ENCODE results near the gene NPTX1.

Gene NPTX1

DNA sequence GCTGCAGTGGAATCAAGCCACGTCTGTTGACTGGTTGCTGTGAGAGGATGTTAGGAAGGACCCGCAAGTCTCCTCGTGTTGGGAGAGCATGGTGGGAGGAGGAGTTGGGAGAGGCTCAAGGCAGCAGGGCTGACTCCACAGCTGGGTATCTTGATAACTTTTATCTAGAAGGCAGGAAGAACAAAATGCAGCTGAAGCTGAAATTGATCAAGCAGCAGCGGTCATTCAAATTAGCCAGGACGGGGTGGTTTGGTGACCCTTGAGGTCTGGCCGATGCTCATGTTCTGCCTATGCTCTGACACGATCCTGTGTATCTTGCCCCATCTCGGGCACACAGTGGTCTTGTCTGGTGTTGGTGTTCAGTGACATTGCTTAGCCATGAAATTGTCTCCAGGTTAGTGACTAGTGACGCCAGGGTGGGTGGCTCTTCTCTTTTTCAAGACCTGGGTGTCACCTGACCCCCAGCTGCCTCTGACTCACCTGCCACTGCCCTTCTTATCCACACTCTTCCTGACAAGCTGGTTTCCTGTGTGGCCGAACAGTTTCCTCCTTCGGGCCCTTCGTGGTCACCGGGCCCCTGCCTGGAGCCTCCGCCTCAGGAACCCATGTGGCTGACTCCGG is 19.1 kb downstream of the NPTX1 start:
- DNase-seq = no peak

DNA sequence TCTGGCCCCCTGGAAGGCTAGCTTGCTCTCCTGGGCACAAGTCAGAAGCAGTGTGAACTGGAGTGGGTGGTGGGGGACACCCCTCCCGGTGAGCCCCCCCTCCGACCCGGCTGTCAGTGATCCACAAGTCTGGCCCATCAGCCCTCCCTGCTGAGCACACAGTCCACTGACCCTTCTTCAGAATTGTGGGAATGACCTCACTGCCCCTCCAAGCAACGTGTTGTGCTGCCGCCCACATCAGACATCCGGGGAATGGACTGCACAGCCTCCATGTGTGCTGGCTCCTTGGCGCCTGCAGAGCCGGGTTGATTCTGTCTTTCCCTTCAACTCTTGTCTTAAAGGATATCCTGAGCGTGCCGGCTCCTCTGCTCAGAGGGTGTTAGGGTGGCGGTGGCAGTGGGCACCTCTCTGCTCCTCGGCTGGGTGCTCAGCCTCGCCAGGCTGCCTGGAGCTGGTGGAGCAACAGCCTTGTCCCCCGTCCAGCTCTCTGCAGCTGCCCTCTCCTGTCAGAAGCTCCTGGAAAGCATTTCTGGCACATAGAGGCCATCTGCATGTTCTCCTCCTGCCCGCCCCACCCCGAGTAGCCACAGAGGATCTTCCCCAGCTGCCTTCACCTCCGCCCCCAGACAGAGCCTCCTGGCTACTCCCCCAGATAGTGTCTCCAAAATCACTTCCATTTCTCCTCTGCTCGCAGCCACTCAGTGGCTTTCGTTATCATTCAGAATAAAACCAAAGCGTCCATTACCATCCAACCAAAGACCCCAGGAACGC is 19.8 kb downstream of the NPTX1 start:
- DNase-seq = no peak

DNA sequence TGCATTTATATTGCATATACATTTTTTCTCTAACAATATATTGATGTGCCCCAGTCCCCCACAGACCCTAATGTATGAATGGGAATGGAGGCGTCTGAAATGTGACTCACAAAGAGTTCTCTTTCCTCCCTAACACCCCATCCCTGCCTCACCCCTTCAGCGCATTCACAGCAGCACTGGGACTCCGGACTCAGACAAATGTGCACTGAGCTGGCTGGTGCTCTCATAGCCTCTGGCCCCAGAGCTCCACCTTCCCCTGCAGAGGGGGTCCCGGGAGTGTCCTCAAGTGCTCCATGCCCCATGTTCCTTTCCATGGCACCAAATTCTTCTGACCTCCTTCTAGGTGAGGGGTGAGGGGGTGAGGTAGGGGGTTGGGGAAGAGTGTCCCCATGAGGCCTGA is 20.6 kb downstream of the NPTX1 start:
- DNase-seq = no peak

DNA sequence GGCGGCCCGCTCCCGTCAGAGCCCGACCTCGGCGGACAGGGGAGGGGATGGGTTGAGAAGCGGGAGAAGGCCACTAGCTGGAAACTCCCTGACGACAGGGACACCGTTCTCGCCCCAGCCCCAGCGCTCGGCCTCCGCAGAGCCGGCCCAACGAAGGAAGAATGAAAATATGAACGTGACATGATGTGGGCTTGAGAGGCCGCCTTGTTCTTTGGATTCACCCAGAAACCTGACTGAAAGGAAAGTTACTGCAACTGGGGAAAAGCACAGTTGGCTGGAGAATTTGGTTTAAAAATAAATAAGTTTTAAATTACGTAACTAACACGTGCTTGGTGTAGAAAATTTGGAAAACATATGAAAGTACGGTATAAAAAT is 21.1 kb downstream of the NPTX1 start:
- DNase-seq = no peak

DNA sequence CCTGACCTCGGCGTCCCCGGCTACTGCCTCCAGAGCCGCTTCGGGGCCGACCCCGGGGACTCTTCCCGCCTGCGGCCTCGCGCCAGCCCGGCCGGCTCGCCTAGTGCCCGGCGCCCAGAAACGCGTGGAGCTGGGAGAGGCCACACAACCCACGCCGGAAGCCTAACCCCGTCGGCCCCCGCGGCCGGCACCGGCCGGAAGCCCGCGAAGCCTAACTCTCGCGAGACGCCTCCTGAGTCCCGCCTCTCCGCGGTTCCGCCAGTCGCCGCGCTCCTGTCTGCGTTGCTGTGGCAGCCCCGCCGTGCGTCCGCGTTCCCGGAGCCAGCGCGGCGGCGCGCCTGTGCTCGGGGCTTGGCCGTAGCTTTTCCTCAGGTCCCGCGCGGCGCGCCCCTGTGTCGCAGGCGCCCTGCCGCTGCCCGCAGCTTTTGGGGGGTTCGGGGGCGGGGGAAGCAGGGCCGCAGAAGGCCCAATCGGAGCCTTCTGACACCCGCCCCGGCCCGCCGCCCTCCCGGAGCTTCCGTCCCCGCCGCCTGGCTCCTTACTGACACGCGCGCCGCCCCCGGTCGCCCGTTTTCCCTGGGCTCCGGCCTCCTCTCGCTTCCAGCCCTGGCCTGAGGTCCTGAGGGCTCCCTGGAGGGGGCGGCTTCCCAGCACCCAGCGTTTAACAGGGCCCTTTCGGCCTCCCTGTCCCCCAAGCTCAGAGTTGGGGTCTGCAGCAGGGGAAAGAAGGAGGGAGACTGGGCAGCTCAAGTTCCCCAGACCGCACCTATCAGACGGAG is 21.7 kb downstream of the NPTX1 start:
- peak; percentile 93 for DNase-seq

DNA sequence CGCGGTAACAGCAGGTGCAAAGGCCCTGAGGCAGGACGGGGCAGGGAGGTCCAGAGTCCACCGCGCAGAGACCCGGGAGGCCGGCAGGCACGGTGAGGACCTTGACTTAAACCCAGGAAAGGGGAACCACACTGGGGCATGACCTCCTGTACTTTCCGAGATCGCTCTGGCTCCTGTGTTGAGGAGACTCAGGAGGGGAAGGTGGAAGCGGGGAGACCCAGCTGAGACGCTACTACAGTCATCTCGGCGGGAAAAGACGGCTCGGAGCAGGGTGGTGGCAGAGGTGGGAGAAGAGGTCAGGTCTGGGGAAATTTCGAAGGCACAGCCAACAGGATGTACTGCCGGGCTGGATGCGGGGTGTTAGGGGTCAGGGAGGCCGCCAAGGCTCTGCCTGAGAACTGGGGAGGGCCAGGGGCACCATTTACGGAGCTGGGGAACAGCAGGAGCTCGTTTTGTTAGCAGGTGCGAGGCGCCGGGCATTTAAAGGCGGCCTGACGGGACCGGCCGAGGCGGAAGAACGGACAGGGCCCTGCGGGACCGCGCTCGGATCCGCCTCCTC is 22.3 kb downstream of the NPTX1 start:
- DNase-seq = no peak

DNA sequence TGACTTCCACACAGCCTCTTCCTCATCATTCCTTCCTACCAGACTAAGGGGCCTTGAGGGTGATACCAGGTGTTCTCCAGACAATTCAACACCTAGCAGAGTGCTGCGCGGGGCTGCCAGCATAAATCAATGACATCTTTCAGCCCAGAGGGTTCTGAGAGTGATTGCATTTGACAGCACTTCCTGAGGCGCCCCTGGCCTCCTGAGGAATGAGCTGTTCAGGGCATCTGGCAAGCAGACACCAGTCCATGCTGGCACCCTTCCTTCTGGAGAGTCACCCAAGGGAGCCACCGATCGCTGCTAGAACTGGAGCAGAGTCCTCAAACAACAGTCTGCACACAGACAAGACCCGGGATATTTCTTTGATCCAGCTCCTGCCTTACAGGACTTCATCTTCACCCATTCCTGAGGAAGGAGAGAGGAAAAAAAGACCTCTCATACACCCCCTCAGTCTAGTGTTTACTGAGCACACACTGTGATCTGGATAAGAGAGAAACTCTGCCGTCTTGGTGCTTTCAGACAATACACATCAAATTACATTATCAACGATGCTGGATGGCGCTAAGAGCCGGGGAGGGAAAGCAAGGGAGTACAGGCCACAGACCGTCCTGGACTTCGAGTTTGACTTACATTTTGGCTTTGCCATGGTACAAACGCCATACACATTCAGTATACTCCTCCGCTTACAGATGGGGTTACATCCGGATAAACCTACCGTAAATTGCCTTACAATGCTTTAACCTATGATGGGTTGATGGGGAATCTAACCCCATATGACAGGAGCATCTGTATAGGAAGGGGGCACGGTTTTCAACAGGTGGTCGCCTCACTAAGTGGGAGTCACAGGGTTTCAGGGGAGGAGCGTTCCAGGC is 23.0 kb downstream of the NPTX1 start:
- no peak for DNase-seq

DNA sequence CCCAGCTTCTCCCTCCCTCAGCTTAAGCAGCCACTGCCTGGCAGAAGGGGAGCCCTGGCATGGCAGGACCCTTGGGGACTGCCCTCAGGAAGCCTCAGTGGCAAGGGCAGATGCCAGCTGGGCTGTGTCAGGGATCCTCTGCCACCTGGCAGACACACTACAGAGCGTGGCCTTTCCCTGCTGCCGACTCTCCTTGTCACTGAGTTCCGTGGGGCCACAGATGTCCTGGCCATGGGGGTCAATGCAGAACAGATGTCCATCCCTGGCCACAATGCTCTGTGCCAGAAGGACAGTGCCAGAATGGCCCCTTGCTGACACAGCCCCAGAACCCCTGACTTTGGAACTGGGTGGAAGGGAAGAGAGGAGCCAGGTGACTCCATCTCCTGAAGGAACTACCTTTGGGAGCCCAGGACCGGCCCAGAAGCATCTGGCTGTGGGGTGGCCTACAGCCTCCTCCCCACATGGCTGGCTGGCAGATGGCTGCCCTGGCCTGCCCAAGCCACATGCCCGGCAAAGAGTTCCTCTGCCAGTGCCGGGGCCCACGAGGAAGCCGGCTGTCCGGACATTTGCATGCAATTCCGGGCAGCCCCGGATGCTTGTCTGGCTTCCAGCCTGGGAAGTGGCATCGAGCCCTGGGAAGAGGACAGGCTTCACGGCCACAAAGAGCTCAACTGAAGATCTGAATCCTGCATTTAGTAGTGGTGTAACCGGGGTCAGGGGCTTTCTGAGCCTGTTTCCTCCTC is 24.1 kb downstream of the NPTX1 start:
- DNase-seq = no peak

DNA sequence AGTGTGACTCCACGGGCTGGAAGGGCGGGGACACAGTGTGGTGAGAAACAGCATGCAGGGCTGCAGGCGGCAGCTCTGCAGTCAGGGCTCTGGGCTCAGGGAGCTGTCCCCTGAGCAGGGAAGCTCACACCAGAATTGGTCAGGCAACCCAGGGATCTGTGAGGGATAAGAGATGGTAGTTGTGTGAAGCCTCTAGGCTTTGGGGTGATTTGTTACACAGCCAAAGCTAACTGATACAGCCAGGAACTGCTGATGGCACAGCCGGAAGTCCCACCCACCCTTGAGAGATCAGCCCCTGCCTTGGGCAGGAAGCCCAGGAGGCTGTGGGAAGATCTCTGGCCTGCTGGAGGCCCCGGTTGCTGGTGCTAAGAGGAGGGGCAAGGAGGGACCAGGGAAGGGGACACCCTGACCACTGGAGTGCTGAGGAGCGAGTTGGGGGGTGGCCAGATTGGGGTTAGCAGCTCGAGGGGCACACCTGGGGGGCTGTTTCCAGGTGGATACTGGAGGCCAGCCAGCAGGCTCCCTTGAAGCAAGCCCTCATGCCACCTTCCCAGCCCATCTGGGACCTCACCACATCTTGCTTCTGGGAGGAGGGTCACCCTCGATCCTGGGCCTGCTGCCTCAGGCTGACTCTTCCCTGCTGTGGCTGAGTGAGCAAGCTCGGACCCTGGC is 25.2 kb downstream of the NPTX1 start:
- DNase-seq = no peak

DNA sequence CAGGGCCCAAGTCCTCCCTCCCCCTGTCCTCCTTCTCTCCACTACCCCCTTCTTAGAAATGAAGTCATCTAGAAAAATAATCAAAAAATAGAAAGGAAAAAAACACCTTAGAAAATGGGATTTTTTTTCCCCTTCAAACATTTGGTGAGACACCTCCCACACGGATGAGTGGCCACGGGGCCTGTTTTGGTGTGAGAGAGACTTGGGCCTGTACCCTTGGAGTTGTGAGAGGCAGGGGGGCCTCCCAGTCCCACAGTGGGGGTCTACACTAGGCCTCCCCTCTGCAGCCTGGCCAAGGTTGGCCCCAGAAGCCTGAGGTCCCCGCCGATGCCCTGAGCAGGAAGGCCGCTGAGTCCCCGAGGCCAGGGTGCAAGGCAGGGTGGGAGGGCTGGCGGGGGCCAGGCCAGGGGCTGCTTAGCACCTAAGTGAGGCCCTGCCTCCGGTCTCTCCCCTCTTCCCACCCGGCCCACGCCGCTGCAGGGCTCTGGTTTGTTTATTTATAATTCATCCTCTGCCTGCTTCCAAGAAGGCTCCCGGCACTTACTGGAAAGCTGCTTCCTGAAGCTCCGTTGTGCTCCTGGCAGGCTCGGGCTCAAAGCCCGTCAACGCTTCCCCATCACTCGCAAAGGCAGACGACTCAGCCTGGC is 26.4 kb downstream of the NPTX1 start:
- no peak for DNase-seq

DNA sequence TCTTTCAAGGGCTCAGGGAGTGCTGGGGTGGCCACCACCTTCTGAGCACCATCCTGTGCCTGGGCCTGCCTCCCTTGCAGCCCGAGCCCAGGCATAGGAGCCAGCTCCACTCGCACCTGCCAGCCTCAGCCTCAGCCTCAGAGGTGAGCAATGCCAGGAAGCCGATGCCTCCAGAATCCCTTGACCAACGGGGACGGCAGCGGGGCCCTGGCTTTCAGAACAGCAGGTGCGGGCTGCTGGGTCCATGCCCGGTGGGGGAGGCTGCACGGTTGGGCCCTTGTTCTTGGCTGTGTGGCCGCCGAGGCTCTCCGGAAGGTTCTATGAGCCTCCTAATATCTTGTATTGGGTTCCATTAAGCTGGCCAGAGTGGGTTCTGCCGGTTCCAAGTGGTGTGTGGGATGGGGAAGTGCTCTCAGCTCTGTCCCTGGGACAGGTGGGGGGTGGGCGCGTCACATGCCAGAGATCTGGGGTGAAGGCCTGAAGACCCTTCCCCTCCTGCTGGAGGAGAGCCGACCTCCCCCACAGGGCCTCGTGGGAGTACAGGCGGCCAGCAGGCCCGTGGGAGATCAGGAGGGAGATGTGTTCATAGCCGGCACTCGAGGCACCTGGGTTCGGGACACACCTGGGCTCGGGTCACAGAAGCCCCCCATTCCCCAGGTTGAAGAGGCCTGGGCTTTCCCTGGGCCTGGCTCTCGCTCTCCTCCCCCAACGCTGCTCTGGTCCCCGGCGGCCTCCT is 27.0 kb downstream of the NPTX1 start:
- DNase-seq = no peak

DNA sequence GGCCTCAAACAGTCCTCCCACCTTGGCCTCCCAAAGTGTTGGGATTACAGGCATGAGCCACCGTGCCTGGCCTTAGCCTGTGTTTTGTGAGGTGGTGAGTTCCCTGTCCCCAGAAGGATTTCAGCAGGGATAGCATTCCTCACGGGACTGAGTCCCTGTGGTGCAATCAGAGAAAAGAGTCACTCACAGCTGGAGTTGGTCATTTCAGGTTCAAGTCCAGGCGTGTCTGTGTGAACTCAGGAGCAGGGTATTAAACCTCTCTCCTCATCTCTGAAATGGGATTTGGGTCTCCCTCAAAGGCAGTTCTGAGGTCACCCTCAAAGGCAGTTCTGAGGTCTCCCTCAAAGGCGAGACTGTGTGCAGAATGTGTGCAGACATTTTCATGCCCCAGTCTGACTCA is 28.6 kb downstream of the NPTX1 start:
- no peak for DNase-seq

DNA sequence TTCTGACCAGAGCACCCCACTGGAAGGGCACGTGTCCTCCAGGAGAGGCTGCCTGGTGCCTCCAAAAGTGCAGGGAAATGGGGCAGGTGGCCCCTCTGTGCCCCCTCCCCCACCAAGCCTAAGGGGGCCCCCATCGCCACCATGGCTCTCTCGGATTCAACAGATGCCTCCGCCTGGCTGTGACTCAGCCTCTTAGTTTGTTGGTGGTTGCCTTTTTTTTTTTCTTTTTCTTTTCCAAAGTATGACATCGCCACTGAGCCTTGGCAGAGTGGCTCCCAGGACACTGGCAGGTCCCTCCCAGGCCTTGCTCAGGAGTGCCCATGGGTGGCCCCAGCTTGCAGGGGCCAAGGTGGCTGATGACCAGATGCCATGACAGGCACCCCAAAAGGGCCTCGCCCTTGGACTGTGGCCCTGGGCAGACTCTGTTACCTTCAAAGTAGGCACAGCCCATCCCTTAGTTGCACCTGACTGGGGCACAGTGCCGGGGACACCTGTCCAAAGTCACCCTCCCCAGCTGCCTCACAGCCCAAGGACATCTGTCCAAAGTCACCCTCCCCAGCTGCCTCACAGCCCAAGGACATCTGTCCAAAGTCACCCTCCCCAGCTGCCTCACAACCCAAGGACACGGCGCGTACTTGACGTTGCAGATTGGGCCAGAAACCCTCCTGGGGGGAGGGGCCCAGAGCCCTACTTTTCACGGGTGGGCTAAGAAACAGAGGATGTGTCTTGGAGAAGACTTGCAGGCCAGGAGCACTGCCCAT is 29.6 kb downstream of the NPTX1 start:
- DNase-seq = no peak

DNA sequence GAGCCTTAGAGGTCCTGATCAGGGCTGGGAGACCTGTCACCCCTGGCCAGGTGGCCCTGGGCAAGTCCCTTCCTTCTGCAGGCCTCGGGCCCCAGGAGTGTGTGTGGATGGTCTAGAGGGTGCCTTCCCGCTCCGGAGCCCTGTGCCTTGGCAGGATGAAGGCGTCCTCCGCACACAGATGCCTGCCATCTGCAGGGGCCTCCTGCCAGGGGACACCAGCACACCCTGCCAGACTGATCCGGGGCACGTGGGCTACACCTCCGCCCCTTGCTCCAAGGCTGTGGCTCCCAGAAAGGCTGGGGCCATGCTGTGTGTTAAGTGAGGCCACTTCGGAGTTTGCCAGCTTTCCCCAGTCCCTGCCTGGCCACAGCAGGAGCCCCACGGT is 30.7 kb downstream of the NPTX1 start:
- no peak for DNase-seq

DNA sequence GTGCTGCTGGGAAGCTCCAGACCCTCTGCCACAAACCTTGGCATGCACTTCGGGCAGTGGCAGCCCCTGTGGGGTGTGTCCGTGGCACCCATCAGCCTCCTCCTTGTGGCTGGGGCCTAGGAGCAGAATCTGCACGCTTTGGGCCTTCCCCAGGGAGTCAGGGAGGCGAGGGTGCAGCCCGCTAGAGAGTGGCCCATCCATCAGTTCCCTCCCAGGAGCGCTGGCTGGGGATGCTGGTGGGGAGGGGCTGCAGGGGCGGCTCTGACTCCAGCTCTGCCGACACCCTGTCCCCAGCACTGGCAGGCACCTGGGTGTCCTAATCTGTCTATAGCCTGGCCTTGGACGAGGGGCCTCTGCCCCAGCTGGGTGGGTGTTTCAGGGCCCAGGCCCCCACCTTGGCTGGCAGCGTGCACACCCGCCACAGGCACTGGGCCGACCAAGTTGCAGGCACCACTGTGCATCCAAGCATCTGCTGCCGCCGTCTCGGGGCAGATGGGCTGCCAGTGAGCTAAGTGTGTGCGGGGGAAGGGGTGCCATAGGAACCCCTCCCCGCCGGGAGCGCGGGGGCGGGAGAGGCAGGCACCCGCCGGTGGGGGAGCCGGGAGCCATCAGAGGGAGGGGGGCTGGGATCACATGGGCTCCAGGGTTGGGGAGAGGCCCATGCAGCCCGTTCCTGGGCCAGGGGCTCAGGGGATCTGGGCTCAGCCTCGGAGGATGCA is 31.2 kb downstream of the NPTX1 start:
- no peak for DNase-seq

DNA sequence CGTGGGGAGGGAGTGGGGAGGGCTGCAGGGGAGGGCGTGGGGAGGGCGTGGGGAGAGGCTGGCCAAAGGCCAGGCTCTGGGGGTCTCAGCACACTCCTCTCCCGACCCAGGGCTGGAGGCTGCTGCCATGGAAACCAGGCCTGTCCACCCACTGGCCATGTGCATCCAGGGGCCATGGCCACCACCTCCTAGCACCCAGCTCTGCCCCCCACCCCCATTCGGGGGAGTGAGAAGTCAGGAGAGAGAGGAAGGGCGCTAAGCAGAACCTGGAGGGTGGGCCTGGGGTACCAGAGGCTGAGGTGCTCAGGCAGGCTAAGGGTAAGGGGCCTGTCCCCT is 31.8 kb downstream of the NPTX1 start:
- no peak for DNase-seq

DNA sequence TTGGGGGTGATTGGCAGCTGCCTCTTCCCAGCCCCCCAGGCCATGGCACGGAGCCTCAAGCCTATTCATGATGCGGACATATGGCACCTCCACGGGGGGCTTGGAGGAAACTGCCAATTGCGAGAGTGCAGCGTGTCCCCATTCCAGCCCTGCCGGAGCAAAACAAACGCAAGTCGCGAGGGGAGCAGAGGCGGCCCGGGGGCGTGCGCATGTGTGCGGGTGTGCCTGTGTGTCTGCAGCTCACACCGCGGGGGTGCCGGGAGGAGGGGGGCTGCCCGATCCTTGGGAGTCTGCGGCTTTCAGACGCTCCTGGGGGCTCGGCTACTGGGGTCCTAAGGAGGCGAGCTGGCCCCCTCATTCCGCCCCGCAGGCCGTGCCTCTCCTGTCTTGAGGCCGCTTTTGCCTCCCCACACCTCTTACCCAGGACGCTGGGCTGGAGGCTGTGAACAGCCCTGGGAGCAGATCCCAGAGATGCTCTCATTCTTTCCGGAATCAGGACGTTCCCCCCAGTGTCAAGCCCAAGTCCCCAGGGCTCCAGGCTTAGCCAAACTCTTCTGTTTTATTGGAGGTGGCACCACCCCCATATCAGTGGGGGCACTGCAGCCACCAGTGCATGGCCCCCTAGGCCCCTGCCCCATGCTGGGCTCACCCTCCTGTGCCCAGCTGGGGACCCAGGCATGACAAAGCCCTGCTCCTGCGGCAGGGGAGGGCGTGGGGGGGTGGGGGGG is 32.3 kb downstream of the NPTX1 start:
- DNase-seq = no peak

DNA sequence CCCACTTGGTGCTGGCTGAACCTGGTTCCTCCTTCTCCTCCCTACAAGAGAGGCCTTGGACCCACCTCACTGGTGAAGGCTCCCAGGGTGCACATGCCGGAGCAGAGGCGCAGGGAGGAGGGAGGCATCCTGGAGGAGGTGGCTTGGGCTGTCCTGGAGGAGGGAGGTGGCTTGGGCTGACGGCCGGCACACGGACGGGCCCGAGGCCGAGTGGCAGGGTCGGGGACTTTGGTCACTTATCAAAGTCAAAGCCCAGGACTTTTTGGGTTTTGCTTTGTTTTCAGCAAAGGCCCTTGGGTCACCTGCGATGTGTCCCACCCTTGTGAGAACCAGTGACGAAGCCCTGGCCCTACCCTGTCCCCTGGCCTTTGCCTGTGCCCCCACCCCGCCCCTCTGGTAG is 32.9 kb downstream of the NPTX1 start:
- DNase-seq = no peak

Measured in stimulated activated naive CD4-positive, alpha-beta T cell treated with Interleukin-2 at 50 U/mL for 16 hours (primary cell).